HG02885 (cell line): ENCODE measurements around the gene PPIL6.

Source experiments
- ATAC-seq: cut with Tn5 transposase; IDR thresholded peaks from one replicate; pipeline ENCODE4 v1.9.1; 2021; ENCODE audit warnings: mild to moderate bottlenecking; ENCODE audit not compliant: unreplicated experiment, poor library complexity

PPIL6 gene

GRCh38 chr6:109449795-109450673 lies 9.6 kb upstream of the PPIL6 start:
- no peak for ATAC-seq

- no peak for ATAC-seq
These were observed 8.8 kb upstream of the PPIL6 start for GRCh38 chr6:109449064-109449794.

- ATAC-seq = no peak
These were observed 8.2 kb upstream of the PPIL6 start for GRCh38 chr6:109448615-109449014.

GRCh38 chr6:109447878-109448555 lies 7.6 kb upstream of the PPIL6 start:
- no peak for ATAC-seq

GRCh38 chr6:109447087-109447486 lies 6.7 kb upstream of the PPIL6 start:
- no peak for ATAC-seq

- no peak for ATAC-seq
These were observed 6.1 kb upstream of the PPIL6 start for GRCh38 chr6:109446541-109446940.

- ATAC-seq = no peak
These were observed 5.6 kb upstream of the PPIL6 start for GRCh38 chr6:109446072-109446471.

- ATAC-seq = no peak
These were observed 5.0 kb upstream of the PPIL6 start for GRCh38 chr6:109445382-109445781.

GRCh38 chr6:109443425-109443950 lies 3.1 kb upstream of the PPIL6 start:
- no peak for ATAC-seq

GRCh38 chr6:109442393-109442924 lies 2.0 kb upstream of the PPIL6 start:
- ATAC-seq = no peak

GRCh38 chr6:109441069-109441816 lies 815 bp upstream of the PPIL6 start:
- ATAC-seq = peak; percentile 12

- no peak for ATAC-seq
These were observed 4.4 kb downstream of the PPIL6 start for GRCh38 chr6:109436041-109436440.

GRCh38 chr6:109434456-109434855 lies 6.0 kb downstream of the PPIL6 start:
- no peak for ATAC-seq

GRCh38 chr6:109429496-109429895 lies 10.9 kb downstream of the PPIL6 start:
- ATAC-seq = no peak

GRCh38 chr6:109428889-109429477 lies 11.4 kb downstream of the PPIL6 start:
- ATAC-seq = no peak

- no peak for ATAC-seq
These were observed 15.5 kb downstream of the PPIL6 start for GRCh38 chr6:109424946-109425345.

- no peak for ATAC-seq
These were observed 19.2 kb downstream of the PPIL6 start for GRCh38 chr6:109421184-109421583.

GRCh38 chr6:109420751-109421150 lies 19.7 kb downstream of the PPIL6 start:
- ATAC-seq = no peak

- ATAC-seq = no peak
These were observed 22.8 kb downstream of the PPIL6 start for GRCh38 chr6:109417646-109418045.
